H1 (cell line): ENCODE measurements around the gene ATP6V1F. TPM values are rescaled to one million over a fixed set of nuclear protein-coding genes. Genes with fewer than 3 reads are reported as not detected.

Experiments
- CTCF ChIA-PET: fragments of 300-600 bp; sonication (Branson Sonifier 250); formaldehyde crosslinking; loops from one replicate; lab custom pipeline; 2021; ENCODE audit not compliant: partially characterized antibody; lab: Charles Lee
- POLR2A ChIA-PET: fragments of 300-600 bp; sonication (Branson Sonifier 250); formaldehyde crosslinking; loops from one replicate; lab custom pipeline; 2021; ENCODE audit warnings: inconsistent platforms; ENCODE audit not compliant: partially characterized antibody; lab: Charles Lee
- DNase-seq, 2 experiments: peaks; one replicate each; pipeline versions ENCODE4 v3.0.0 to v3.0.0-alpha.2; 2010 to 2022; ENCODE audit warnings: low spot score in 2 of 2, low read depth in 1 of 2, mixed read lengths in 1 of 2
- FAIRE-seq: peaks from 2 replicates; lab custom pipeline; 2011; peaks lifted over from hg19 to GRCh38; lab: Jason Lieb, UNC
- H2AFZ ChIP-seq: 2 replicates; pipeline ENCODE4 v1.8.1; 2012; ENCODE audit warnings: low read length, inconsistent platforms
- H2AK5ac ChIP-seq: 2 replicates; pipeline ENCODE4 v1.6.1; 2013; ENCODE audit warnings: low read depth, low read length
- H2BK120ac ChIP-seq: replicated peaks from 2 replicates; pipeline ENCODE3; 2013; ENCODE audit warnings: low read depth, low read length, inconsistent platforms
- H2BK12ac ChIP-seq: 2 replicates; pipeline ENCODE4 v1.6.1; 2013; ENCODE audit warnings: low read depth, low read length
- H2BK15ac ChIP-seq: 2 replicates; pipeline ENCODE4 v1.6.1; 2013; ENCODE audit warnings: low read length
- H2BK20ac ChIP-seq: 2 replicates; pipeline ENCODE4 v1.6.1; 2013; ENCODE audit warnings: low read length
- H2BK5ac ChIP-seq: 2 replicates; pipeline ENCODE4 v1.6.1; 2013; ENCODE audit warnings: low read depth, low read length
- H3K14ac ChIP-seq: 2 replicates; pipeline ENCODE4 v1.6.1; 2013; ENCODE audit warnings: inconsistent platforms; ENCODE audit not compliant: insufficient read length
- H3K18ac ChIP-seq: 2 replicates; pipeline ENCODE4 v1.6.1; 2013; ENCODE audit warnings: low read length; ENCODE audit errors: extremely low read depth
- H3K23ac ChIP-seq: 2 replicates; pipeline ENCODE4 v1.6.1; 2013; ENCODE audit warnings: inconsistent platforms; ENCODE audit not compliant: insufficient read length
- H3K23me2 ChIP-seq: 2 replicates; pipeline ENCODE4 v1.6.1; 2013; ENCODE audit warnings: low read depth, low read length
- H3K27ac ChIP-seq: 2 replicates; pipeline ENCODE4 v1.6.1; 2011; ENCODE audit warnings: low read depth, low read length, inconsistent platforms
- H3K27me3 ChIP-seq, 4 experiments: replicated peaks in 1 of 4; 1 replicate in 1 of 4; 2 replicates in 3 of 4; pipeline versions ENCODE4 v1.6.1 to v1.8.1; 2011 to 2013; ENCODE audit warnings: low read length in 3 of 4, mild to moderate bottlenecking in 3 of 4, inconsistent platforms in 2 of 4, mixed read lengths in 2 of 4, moderate library complexity in 1 of 4; ENCODE audit not compliant: control insufficient read depth in 3 of 4, insufficient read depth in 3 of 4; ENCODE audit errors: extremely low read depth in 1 of 4
- H3K36me3 ChIP-seq, 4 experiments: 2 replicates each; pipeline versions ENCODE4 v1.6.1 to v1.8.1; 2011 to 2013; ENCODE audit warnings: mild to moderate bottlenecking in 4 of 4, low read length in 3 of 4, moderate library complexity in 2 of 4, control low read depth in 1 of 4, inconsistent platforms in 1 of 4; ENCODE audit not compliant: insufficient read depth in 4 of 4, control insufficient read depth in 2 of 4
- H3K4ac ChIP-seq: replicated peaks from 2 replicates; pipeline ENCODE3; 2013; ENCODE audit warnings: low read length, low read depth, mixed read lengths, inconsistent platforms; ENCODE audit not compliant: insufficient read length
- H3K4me1 ChIP-seq, 4 experiments: replicated peaks in 1 of 4; 1 replicate in 1 of 4; 2 replicates in 3 of 4; pipeline versions ENCODE4 v1.6.1 to v1.8.1; 2011 to 2013; ENCODE audit warnings: low read length in 3 of 4, inconsistent platforms in 2 of 4, mixed read lengths in 1 of 4; ENCODE audit not compliant: insufficient read depth in 4 of 4, control insufficient read depth in 3 of 4
- H3K4me2 ChIP-seq, 2 experiments: 2 replicates each; pipeline versions ENCODE4 v1.6.1 to v1.8.1; 2011 to 2013; ENCODE audit warnings: low read depth in 2 of 2, low read length in 2 of 2, control low read depth in 1 of 2, inconsistent platforms in 1 of 2, mild to moderate bottlenecking in 1 of 2; ENCODE audit not compliant: insufficient read depth in 1 of 2
- H3K4me3 ChIP-seq, 4 experiments: fragments of 200-600, 300-600 bp in 1 of 4; sonication (generic), shearing (Covaris generic), sonication (Bioruptor Twin) in 1 of 4; 2 replicates each; pipeline versions ENCODE4 v1.5.1 to v1.8.1; 2011 to 2016; ENCODE audit warnings: low read length in 4 of 4, low read depth in 3 of 4, control low read depth in 2 of 4, inconsistent platforms in 2 of 4, mild to moderate bottlenecking in 2 of 4, mixed read lengths in 1 of 4, moderate library complexity in 1 of 4; ENCODE audit not compliant: insufficient read depth in 2 of 4; ENCODE audit errors: extremely low read depth in 1 of 4
- H3K56ac ChIP-seq: replicated peaks from 2 replicates; pipeline ENCODE3; 2013; ENCODE audit warnings: low read depth, mild to moderate bottlenecking, mixed read lengths, low read length, inconsistent platforms; ENCODE audit not compliant: insufficient read length
- H3K79me1 ChIP-seq: 2 replicates; pipeline ENCODE4 v1.6.1; 2013; ENCODE audit warnings: low read depth, low read length, control low read depth
- H3K79me2 ChIP-seq, 2 experiments: 2 replicates each; pipeline versions ENCODE4 v1.6.1 to v1.8.1; 2012 to 2013; ENCODE audit warnings: low read length in 2 of 2, mild to moderate bottlenecking in 2 of 2, inconsistent platforms in 1 of 2; ENCODE audit not compliant: insufficient read depth in 2 of 2, control insufficient read depth in 1 of 2
- H3K9ac ChIP-seq, 4 experiments: replicated peaks in 1 of 4; 1 replicate in 1 of 4; 2 replicates in 3 of 4; pipeline versions ENCODE4 v1.6.1 to v1.8.1; 2011 to 2013; ENCODE audit warnings: low read depth in 3 of 4, low read length in 3 of 4, control low read depth in 2 of 4, mild to moderate bottlenecking in 2 of 4, moderate library complexity in 2 of 4, inconsistent platforms in 1 of 4; ENCODE audit errors: extremely low read depth in 1 of 4
- H3K9me3 ChIP-seq, 2 experiments: 2 replicates each; pipeline versions ENCODE4 v1.6.1 to v1.8.1; 2012 to 2013; ENCODE audit warnings: mild to moderate bottlenecking in 2 of 2, moderate library complexity in 2 of 2, control low read depth in 1 of 2, inconsistent platforms in 1 of 2, low read depth in 1 of 2, low read length in 1 of 2, mixed read lengths in 1 of 2; ENCODE audit not compliant: insufficient read depth in 2 of 2
- H4K20me1 ChIP-seq, 2 experiments: replicated peaks in 1 of 2; 2 replicates each; pipeline versions ENCODE3 to v1.8.1; 2011 to 2013; ENCODE audit warnings: inconsistent platforms in 2 of 2, low read length in 2 of 2, mild to moderate bottlenecking in 1 of 2; ENCODE audit not compliant: insufficient read depth in 2 of 2, control insufficient read depth in 1 of 2
- H4K5ac ChIP-seq: 2 replicates; pipeline ENCODE4 v1.6.1; 2013; ENCODE audit warnings: low read length, low read depth, mixed read lengths, inconsistent platforms; ENCODE audit not compliant: insufficient read length
- H4K8ac ChIP-seq: 2 replicates; pipeline ENCODE4 v1.8.0; 2013; ENCODE audit warnings: mild to moderate bottlenecking, moderate library complexity, low read length, inconsistent platforms; ENCODE audit not compliant: insufficient read depth; ENCODE audit errors: extremely low read depth
- H4K91ac ChIP-seq: replicated peaks from 2 replicates; pipeline ENCODE3; 2013; ENCODE audit warnings: low read length, mixed read lengths, inconsistent platforms; ENCODE audit not compliant: insufficient read length
- BCL11A ChIP-seq, 2 experiments: IDR thresholded peaks; one replicate each; pipeline ENCODE4 v1.6.1; 2011; ENCODE audit warnings: low read depth in 2 of 2, low read length in 2 of 2, mild to moderate bottlenecking in 2 of 2
- JUND ChIP-seq: IDR thresholded peaks from 2 replicates; pipeline ENCODE4 v1.6.1; 2011; ENCODE audit warnings: mild to moderate bottlenecking, improper control_type of control experiment, low read length
- USF2 ChIP-seq: IDR thresholded peaks from 2 replicates; pipeline ENCODE4 v1.6.1; 2011; ENCODE audit warnings: low read length, improper control_type of control experiment
- WGBS, 2 experiments: shearing (Covaris generic) in 1 of 2; methylation state at CpG; one replicate each; pipeline versions ENCODE4 v1.1.6 to v1.1.7; 2013 to 2015; ENCODE audit warnings: low lambda C conversion rate in 2 of 2, mixed read lengths in 2 of 2, inconsistent platforms in 1 of 2, low coverage in 1 of 2, missing lambda C conversion rate in 1 of 2; ENCODE audit not compliant: insufficient replicate concordance in 2 of 2, insufficient coverage in 1 of 2, insufficient read length in 1 of 2; ENCODE audit errors: extremely low coverage in 1 of 2, missing lambda C conversion rate in 1 of 2; 5-methylcytosine and 5-hydroxymethylcytosine counted together
- polyA plus RNA-seq, 7 experiments: library from polyadenylated mRNA; depleted of rRNA in 3 of 7; stranded (reverse) in 5 of 7; unstranded in 2 of 7; fragments of >200 nt in 5 of 7; fragments of 200-250 nt in 2 of 7; gene quantifications; 1 replicate in 5 of 7; 2 replicates in 1 of 7; 4 replicates in 1 of 7; pipeline versions ENCODE4 v1.2.1 to v1.2.3, GENCODE V29; 2011 to 2013; ENCODE audit warnings: missing spikeins in 2 of 7, mixed read lengths in 2 of 7
- total RNA-seq: library from RNA; stranded (reverse); fragmentation: NEBNext Ultra II Directional; extraction: Animal tissue kit (Norgen Biotek cat#: 25700); gene quantifications from 2 replicates; pipeline ENCODE4 v1.2.1, GENCODE V29; 2021

ATP6V1F gene
- total and polyA plus RNA-seq, 2 of the 8 experiments (the other 6 are each of a cell fraction or from before 2014, with no cell fraction given), result 104 to 318 TPM

- Histone ChIP-seq H2BK15ac (0 out of 2 replicates have a peak overlapping the region, but pooled peaks have one; percentile 53), H2AK5ac (no peak overlapping the region), H2BK5ac (no peak overlapping the region), H4K8ac (no peak overlapping the region), H2BK120ac (no peak overlapping the region), H3K23ac (no peak overlapping the region), H3K4me1 (peaks cover 0 to 18% (median 12%) of the 10 kb centered on the region in 4 experiments; a peak in 6 of 7 replicates), H3K9me3 (no peaks in the 10 kb centered on the region), H3K4ac (peak overlapping the region; percentile 7), H3K14ac (no peak overlapping the region), H3K56ac (no peak overlapping the region), H4K20me1 (peaks cover 3 to 12% of the 10 kb centered on the region in 2 experiments), H3K4me3 (no peak overlapping the region), H3K27me3 (peaks cover 5 to 42% (median 36%) of the 10 kb centered on the region in 4 experiments), H4K5ac (no peak overlapping the region), H3K4me2 (no peak overlapping the region), H3K79me2 (no peaks in the 10 kb centered on the region), H2AFZ (no peak overlapping the region), H3K36me3 (no peaks in the 10 kb centered on the region), H3K79me1 (no peaks in the 10 kb centered on the region; the same call in 1 of the 2 replicates), H3K23me2 (peaks cover 10% of the 10 kb centered on the region), H2BK20ac (no peak overlapping the region), H3K27ac (no peak overlapping the region), H3K9ac (no peak overlapping the region), H3K18ac (no peak overlapping the region), H2BK12ac (no peak overlapping the region), H4K91ac (no peak overlapping the region)
- CTCF ChIA-PET, result interaction anchor here (0.6 to 8.2 kb wide), 10 partner anchors 9 to 116 kb away, joined by 3 to 81 read pairs (median 4); partner anchors contain the start of gene ATP6V1F
- DNase-seq (no peak), FAIRE-seq (no peak)
- POLR2A ChIA-PET, result interaction anchor here (4.2 to 4.5 kb wide), 2 partner anchors 8 to 37 kb away, joined by 22 to 27 read pairs; no protein-coding TSS in a partner anchor
- TF ChIP-seq USF2 (no peak), BCL11A (IDR thresholded peaks at IDR 0.05; ENCODE audit: low read depth in 2 of 2, low read length in 2 of 2) (no peak), JUND (no peak)
- 78% methylated on average over 5 of the region's 5 CpGs; no CpG with 5 or more reads in 1 of the 2 experiments for WGBS, 2 experiments
Measured at GRCh38 chr7:128871050-128871449, 8.4 kb downstream of the ATP6V1F start.
